Epithelial cell of prostate (primary cell): ENCODE data around the gene INTS6.

ENCODE experiments used
- DNase-seq: peaks from one replicate; pipeline ENCODE4 v3.0.0-alpha.2; 2011; ENCODE audit warnings: low read depth, low spot score
- H3K27ac ChIP-seq: fragments of 450-650 bp; 2 replicates; pipeline ENCODE4 v1.5.1; 2017; ENCODE audit warnings: mild to moderate bottlenecking

INTS6 gene

GRCh38 chr13:51456510-51456909, 3.7 kb upstream of the INTS6 start:
- DNase-seq = no peak
- H3K27ac ChIP-seq = no peak overlapping the region

- no peak for DNase-seq
- no peak overlapping the region for H3K27ac ChIP-seq
Measured at GRCh38 chr13:51455532-51455931, 2.7 kb upstream of the INTS6 start.

- DNase-seq = no peak
Measured at GRCh38 chr13:51453959-51454703, 1.3 kb upstream of the INTS6 start.

GRCh38 chr13:51453207-51453958, 547 bp upstream of the INTS6 start:
- no peak for DNase-seq
- peak overlapping the region; percentile 91 for H3K27ac ChIP-seq

More at GRCh38 chr13:51453959-51454703, 1.3 kb upstream of the INTS6 start:
- peak overlapping the region; percentile 91 for H3K27ac ChIP-seq

- no peak for DNase-seq
- H3K27ac ChIP-seq = peak overlapping the region; percentile 91
Measured at GRCh38 chr13:51451467-51452360, 1.1 kb downstream of the INTS6 start.

- DNase-seq = no peak
- peak overlapping the region; percentile 91 for H3K27ac ChIP-seq
Measured at GRCh38 chr13:51451134-51451466, 1.7 kb downstream of the INTS6 start.

GRCh38 chr13:51449018-51449417, 3.8 kb downstream of the INTS6 start:
- no peak for DNase-seq
- H3K27ac ChIP-seq = no peak overlapping the region

- no peak overlapping the region for H3K27ac ChIP-seq
- DNase-seq = no peak
Measured at GRCh38 chr13:51444922-51445321, 7.9 kb downstream of the INTS6 start.

- DNase-seq = no peak
Measured at GRCh38 chr13:51440381-51440780, 12.5 kb downstream of the INTS6 start.

GRCh38 chr13:51437550-51438127, 15.2 kb downstream of the INTS6 start:
- DNase-seq = no peak
- peak overlapping the region; percentile 11 for H3K27ac ChIP-seq

More at GRCh38 chr13:51440381-51440780, 12.5 kb downstream of the INTS6 start:
- no peak overlapping the region for H3K27ac ChIP-seq

GRCh38 chr13:51435002-51435578, 17.7 kb downstream of the INTS6 start:
- no peak for DNase-seq
- H3K27ac ChIP-seq = no peak overlapping the region

- DNase-seq = no peak
Measured at GRCh38 chr13:51432576-51432975, 20.3 kb downstream of the INTS6 start.

GRCh38 chr13:51426982-51427381, 25.9 kb downstream of the INTS6 start:
- DNase-seq = no peak
- no peak overlapping the region for H3K27ac ChIP-seq

More at GRCh38 chr13:51432576-51432975, 20.3 kb downstream of the INTS6 start:
- H3K27ac ChIP-seq = no peak overlapping the region

- no peak overlapping the region for H3K27ac ChIP-seq
- DNase-seq = no peak
Measured at GRCh38 chr13:51425410-51426042, 27.3 kb downstream of the INTS6 start.

GRCh38 chr13:51423766-51424165, 29.1 kb downstream of the INTS6 start:
- no peak overlapping the region for H3K27ac ChIP-seq
- DNase-seq = no peak

- DNase-seq = no peak
- H3K27ac ChIP-seq = no peak overlapping the region
Measured at GRCh38 chr13:51422484-51422883, 30.4 kb downstream of the INTS6 start.

- H3K27ac ChIP-seq = no peak overlapping the region
- no peak for DNase-seq
Measured at GRCh38 chr13:51420681-51421490, 31.9 kb downstream of the INTS6 start.

GRCh38 chr13:51419001-51419636, 33.7 kb downstream of the INTS6 start:
- H3K27ac ChIP-seq = no peak overlapping the region
- no peak for DNase-seq
